ENCODE results near the gene PRDM8.
"Not testable (repeated sequence)": the region's sequence is repeated elsewhere in the genome, so short reads cannot be mapped to it uniquely, and the experiment has no call there.

PRDM8 gene

GRCh38 chr4:80228460-80228859, 31.2 kb downstream of the PRDM8 start:
- DNase-seq (ENCODE audit: low read depth): no peak

DNA sequence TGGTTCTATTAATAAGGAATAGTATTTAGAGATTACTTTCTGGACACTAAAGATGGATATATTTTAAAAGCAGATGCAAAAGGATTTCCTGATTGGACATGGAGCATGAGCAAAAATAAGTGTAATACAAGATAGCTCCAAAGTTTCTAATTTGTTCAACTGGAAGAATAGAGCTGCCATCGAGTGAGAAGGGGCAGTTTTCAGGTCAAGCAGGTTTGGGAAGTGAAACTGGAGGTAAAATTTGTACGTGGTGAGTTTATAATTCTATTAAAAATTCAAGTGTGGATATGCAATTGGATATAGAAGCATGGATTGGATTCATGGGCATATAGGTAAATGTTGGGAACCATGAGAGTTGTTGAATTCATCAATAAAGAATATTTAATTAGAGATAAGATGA, 31.8 kb downstream of the PRDM8 start:
- DNase-seq (ENCODE audit: low read depth): no peak

DNA sequence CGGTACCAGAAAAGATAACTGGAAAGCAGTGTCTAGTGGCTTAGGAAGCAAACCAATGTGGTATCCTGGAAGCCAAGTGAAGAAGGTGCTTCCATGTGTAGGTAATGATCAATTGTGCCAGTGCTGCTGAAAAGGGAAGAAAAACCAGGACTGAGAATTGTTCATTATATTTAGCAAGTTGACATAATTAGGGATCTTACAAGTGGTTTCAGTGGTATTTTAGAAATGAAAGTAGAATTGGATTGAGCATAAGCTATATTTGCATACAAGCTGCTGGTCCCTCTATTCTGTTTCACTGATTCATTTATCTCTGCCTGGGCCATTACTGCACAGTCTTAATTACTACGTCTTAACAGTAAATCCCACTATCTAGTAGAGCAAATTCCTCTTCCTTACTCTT, 32.3 kb downstream of the PRDM8 start:
- no peak for DNase-seq (ENCODE audit: low read depth)

- DNase-seq (ENCODE audit: low read depth): no peak
These were observed 33.9 kb downstream of the PRDM8 start for GRCh38 chr4:80231180-80231579.

DNA sequence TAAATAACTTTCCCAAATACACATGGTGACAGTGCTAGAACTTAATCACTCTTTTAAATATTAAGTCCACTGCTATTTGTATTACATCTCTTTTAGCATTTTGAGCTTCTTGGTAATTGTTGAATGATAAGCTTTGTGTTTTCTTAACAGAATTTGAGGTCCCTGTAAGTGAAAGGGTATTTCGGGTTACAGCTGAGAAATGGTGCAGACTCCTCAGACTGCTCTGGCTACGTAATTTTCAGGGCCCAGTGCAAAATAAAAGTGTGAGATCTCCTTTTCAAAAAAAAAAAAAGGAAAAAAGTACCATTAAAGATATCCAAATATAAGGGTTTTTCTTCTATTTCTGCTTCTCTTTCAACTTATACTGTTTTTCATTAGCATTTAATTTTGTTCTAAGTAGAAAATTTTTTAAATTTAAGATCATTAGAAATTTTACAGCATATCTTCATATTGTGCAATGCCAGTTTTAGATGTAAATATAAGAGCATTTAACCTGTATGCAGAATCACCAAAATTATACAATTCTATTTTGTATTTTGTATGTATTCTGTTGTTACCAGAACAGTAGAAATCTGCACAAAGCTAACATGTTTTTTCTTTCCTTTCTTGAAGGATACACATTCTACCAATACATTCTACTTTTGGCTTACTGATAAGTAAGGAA, 35.5 kb downstream of the PRDM8 start:
- no peak for DNase-seq (ENCODE audit: low read depth)

- no peak for DNase-seq (ENCODE audit: low read depth)
These were observed 36.1 kb downstream of the PRDM8 start for GRCh38 chr4:80233390-80233789.

DNA sequence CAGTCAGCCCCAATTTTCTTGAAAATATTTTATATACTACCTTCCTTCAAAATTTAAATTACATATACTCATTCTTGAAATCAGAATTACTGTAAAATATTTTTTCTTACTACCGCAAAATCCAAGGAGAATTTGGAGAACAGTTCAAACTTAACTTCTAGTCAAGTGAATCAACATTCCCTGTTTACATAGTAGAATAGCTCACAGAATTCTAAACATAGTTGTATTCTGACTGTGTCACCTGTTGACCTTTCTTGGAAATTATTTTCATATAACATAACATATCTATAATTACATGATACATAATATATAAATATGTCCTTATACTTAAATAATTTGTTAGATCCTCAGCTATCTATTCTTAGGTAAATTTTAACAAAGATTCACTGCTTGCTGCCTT, 38.1 kb downstream of the PRDM8 start:
- no peak for DNase-seq (ENCODE audit: low read depth)

DNA sequence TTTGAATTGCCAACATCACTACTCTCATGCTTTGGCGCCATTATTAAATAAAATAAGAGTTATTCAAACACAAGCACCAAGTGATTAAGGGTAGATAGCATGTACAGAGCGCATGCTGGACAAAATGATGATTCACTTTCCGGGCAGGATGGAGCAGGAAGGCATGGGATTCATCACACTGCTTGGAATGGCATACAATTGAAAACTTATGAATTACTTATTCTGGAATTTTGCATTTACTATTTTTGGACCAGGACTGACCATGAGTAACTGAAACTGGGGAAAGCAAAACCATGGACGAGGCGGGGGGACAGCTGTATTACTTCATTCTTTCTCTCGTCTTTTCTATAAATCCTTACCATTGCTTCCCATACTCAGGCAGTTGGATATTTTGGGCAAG, 40.7 kb downstream of the PRDM8 start:
- no peak for DNase-seq (ENCODE audit: low read depth)

DNA sequence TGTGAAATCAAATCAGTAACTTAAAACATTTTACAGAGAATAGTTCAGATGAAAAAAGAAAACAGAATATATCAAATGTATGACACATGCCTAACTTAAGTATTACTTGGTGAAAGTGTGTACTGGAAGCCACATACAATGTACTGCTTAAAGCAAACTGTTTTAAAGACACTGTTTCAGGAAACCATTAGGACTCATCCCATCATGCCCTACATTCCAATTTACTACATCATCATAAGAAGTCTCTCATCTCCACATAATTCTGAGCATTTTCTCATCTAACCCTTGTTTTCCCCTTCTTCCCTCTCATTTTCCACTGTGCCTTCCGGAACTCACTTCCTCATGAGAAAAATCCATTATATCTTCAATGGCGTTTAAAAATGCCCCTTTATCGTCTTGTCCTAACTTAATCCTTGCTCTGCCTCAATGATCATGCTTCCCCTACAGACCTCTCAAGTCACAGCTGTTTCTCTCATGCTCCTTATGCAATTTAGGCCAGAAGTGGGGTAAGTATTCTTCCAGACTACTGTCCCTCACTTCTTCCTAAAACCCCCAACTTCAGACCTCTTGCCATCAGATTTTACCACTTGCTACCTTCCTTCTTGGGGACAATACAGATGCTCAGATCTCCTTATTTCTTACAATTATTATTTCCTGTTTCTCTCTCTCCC, 42.3 kb downstream of the PRDM8 start:
- no peak for DNase-seq (ENCODE audit: low read depth)

DNA sequence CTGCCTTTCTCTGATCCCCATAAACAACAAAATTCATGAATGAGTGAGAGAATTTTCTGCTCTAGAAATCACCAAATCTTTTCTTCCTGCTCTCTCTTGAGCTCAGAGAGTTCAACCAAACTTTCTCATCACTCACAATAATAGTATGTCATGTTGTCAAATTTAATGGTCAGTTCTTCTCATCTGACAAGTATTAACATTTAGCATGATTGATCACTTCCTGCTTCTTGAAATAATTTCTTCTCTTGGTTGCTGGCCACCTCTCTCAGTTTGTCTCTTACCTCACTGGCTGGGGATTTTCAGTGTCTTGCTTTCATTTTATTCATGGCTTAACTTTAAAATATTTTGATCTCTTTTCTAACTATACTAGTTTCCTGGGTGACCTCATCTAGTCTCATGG, 43.7 kb downstream of the PRDM8 start:
- no peak for DNase-seq (ENCODE audit: low read depth)

GRCh38 chr4:80243274-80244018, 46.1 kb downstream of the PRDM8 start:
- no peak for DNase-seq (ENCODE audit: low read depth)

GRCh38 chr4:80247484-80247883, 50.2 kb downstream of the PRDM8 start:
- not testable (repeated sequence) for DNase-seq (ENCODE audit: low read depth)

DNA sequence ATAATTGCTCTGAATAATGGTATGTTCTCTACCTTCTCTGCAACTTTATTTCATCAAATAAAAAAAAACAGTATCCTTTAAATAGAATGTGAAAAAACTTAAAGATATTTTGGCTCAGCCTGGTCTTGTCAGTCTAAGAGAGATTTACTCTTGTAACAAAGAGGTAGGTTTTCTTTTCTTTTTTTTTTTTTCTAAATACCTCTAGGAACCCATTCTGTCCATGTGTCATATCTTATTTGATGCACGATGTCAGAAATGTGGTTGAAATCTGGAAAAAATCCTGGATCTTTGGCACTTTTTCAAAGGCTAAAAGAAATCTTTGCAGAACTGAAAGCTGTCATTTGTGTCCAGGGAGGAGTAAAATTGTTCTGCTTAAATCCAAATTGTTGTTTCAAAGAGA, 51.8 kb downstream of the PRDM8 start:
- DNase-seq (ENCODE audit: low read depth): no peak

DNA sequence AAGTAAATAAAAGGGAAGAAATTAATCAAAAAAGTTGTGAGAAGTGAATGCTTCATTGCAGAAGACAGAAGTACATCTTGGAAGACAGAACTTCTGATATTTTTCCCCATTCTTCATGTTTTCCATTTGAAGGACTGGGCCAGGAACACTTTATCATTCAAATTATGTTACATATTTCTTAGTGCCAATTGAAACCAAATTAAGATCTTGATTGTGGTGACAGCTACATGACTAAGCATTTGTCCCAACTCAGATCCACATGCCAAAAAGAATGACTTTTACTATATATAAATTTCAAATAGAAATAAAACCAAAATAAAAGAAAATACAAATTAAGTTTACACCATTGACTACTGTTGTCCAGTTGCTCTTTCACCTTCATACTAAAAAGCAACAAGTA, 55.1 kb downstream of the PRDM8 start:
- no peak for DNase-seq (ENCODE audit: low read depth)

- DNase-seq (ENCODE audit: low read depth): no peak
These were observed 55.6 kb downstream of the PRDM8 start for GRCh38 chr4:80252953-80253352.

- DNase-seq (ENCODE audit: low read depth): no peak
These were observed 56.2 kb downstream of the PRDM8 start for GRCh38 chr4:80253510-80253909.

Data from CMK (cell line).